Measurements from ENCODE around the gene OXCT1. TPM values are rescaled to one million over a fixed set of nuclear protein-coding genes. Genes with fewer than 3 reads are reported as not detected.

OXCT1 gene
- total RNA-seq (10 to 100 TPM in 7 of 9 donors, 1 to 10 TPM in 2; 9.0 to 27.9 (median 12.7) TPM), polyA plus RNA-seq (10 to 100 TPM in 1 of 3 donors, 1 to 10 TPM in 2; 3.3 to 31.9 (median 7.0) TPM)
- long read RNA-seq, donor 1, transcript OXCT1-201 (17 exons, 3,388 nt): major isoform, 5 of 17 reads
- long read RNA-seq, donor 1, partial matches to known transcripts: 8 of 17 reads
- long read RNA-seq, donor 1, other reads (novel, unspliced or antisense): 0 of 17 reads
- long read RNA-seq, donor 2, partial matches to known transcripts: 0 of 4 reads
- long read RNA-seq, donor 2, other reads (novel, unspliced or antisense): 0 of 4 reads
- long read RNA-seq, donor 3, partial matches to known transcripts: 0 of 8 reads
- long read RNA-seq, donor 3, other reads (novel, unspliced or antisense): 0 of 8 reads
- long read RNA-seq, donor 4, partial matches to known transcripts: 2 of 4 reads
- long read RNA-seq, donor 4, other reads (novel, unspliced or antisense): 0 of 4 reads
- long read RNA-seq, donor 5, transcript OXCT1-201 (17 exons, 3,388 nt): major isoform, 60 of 74 reads
- long read RNA-seq, donor 5, partial matches to known transcripts: 4 of 74 reads
- long read RNA-seq, donor 5, other reads (novel, unspliced or antisense): 10 of 74 reads
- long read RNA-seq, donor 6, partial matches to known transcripts: 2 of 6 reads
- long read RNA-seq, donor 6, other reads (novel, unspliced or antisense): 0 of 6 reads
- long read RNA-seq, donor 7, partial matches to known transcripts: 0 of 3 reads
- long read RNA-seq, donor 7, other reads (novel, unspliced or antisense): 0 of 3 reads
- long read RNA-seq, donor 8, transcript OXCT1-203 (5 exons, 596 nt): major isoform, 7 of 11 reads
- long read RNA-seq, donor 8, partial matches to known transcripts: 0 of 11 reads
- long read RNA-seq, donor 8, other reads (novel, unspliced or antisense): 0 of 11 reads
- long read RNA-seq, donor 9, partial matches to known transcripts: 0 of 3 reads
- long read RNA-seq, donor 9, other reads (novel, unspliced or antisense): 0 of 3 reads
- long read RNA-seq, donor 10, transcript OXCT1-203 (5 exons, 596 nt): major isoform, 5 of 7 reads
- long read RNA-seq, donor 10, partial matches to known transcripts: 0 of 7 reads
- long read RNA-seq, donor 10, other reads (novel, unspliced or antisense): 0 of 7 reads

- H3K4me1 ChIP-seq (replicated peaks in 1 of 2): peaks cover 12 to 15% of the 10 kb centered on the region in 2 donors
- no peaks in the 10 kb centered on the region for H3K27me3 ChIP-seq
- peak within 1 kb of the TSS; percentile 27 to 85 (median 68) for H3K4me3 ChIP-seq
- intact Hi-C loops (cut with DNase I): loop anchor here in 1 of 2 donors (10.0 kb wide), 1 partner anchor 1025 kb away; no protein-coding TSS in a partner anchor
- peak; percentile 73 to 87 (median 79) for DNase-seq
- H3K9me3 ChIP-seq (replicated peaks in 1 of 3): no peaks in the 10 kb centered on the region
- H3K36me3 ChIP-seq (replicated peaks in 1 of 2): no peaks in the 10 kb centered on the region
- peak within 1 kb of the TSS in 4 of 5 donors; percentile 62 to 89 (median 77) for H3K27ac ChIP-seq
- 0 to 1% (median 1%) methylated on average over 3 to 82 of the region's 82 CpGs for WGBS, 4 donors
- TF ChIP-seq CTCF (IDR thresholded peaks at IDR 0.05) (no peak), POLR2A (IDR thresholded peaks at IDR 0.05) (peak; percentile 71 to 82)
Observed at GRCh38 chr5:41869724-41870626, at the start of gene OXCT1. TSS of gene OXCT1 (minus strand) at chr5:41870425. CDS start at chr5:41870358, 67 bp downstream.

GRCh38 chr5:41918105-41918504, 47.9 kb upstream of the OXCT1 start:
- Histone ChIP-seq H3K4me1 (replicated peaks in 1 of 2) (no peaks in the 10 kb centered on the region), H3K27ac (no peak overlapping the region), H3K9me3 (replicated peaks in 1 of 3) (no peaks in the 10 kb centered on the region), H3K36me3 (replicated peaks in 1 of 2) (peaks cover 0 to 43% of the 10 kb centered on the region in 2 donors), H3K27me3 (no peaks in the 10 kb centered on the region), H3K4me3 (no peak overlapping the region)
- no peak for TF ChIP-seq CTCF (IDR thresholded peaks at IDR 0.05)
- no peak for TF ChIP-seq POLR2A (IDR thresholded peaks at IDR 0.05)
- 79 to 86% (median 84%) methylated on average over 2 of the region's 2 CpGs for WGBS, 4 donors
- DNase-seq: no peak
- intact Hi-C loops (cut with DNase I): no loop called here

GRCh38 chr5:41908374-41909079, 38.3 kb upstream of the OXCT1 start:
- H3K27ac ChIP-seq: no peak overlapping the region
- H3K4me1 ChIP-seq (replicated peaks in 1 of 2): peaks cover 0 to 25% of the 10 kb centered on the region in 2 donors
- no peaks in the 10 kb centered on the region for H3K27me3 ChIP-seq
- no peak overlapping the region for H3K4me3 ChIP-seq
- DNase-seq: no peak
- no peaks in the 10 kb centered on the region for H3K9me3 ChIP-seq (replicated peaks in 1 of 3)
- no peak for TF ChIP-seq CTCF (IDR thresholded peaks at IDR 0.05)
- TF ChIP-seq POLR2A (IDR thresholded peaks at IDR 0.05): no peak
- H3K36me3 ChIP-seq (replicated peaks in 1 of 2): peaks cover 0 to 51% of the 10 kb centered on the region in 2 donors
- intact Hi-C loops (cut with DNase I): no loop called here
- WGBS, 4 donors: 87 to 91% (median 88%) methylated on average over 4 of the region's 4 CpGs
